Measurements from ENCODE around the gene COX17. TPM values are rescaled to one million over a fixed set of nuclear protein-coding genes. Genes with fewer than 3 reads are reported as not detected.

Gene COX17
- total and polyA plus RNA-seq, 9 of the 15 experiments (the other 6 are each of a cell fraction or from before 2014, with no cell fraction given): 29.1 to 167 (median 60.6) TPM

GRCh38 chr3:119664850-119665379 lies 12.3 kb downstream of the COX17 start (continued):
- TF ChIP-seq ZMIZ1 (IDR thresholded peaks at IDR 0.05; ENCODE audit: low read depth in 2 of 2, low read length in 2 of 2) (peak in 1 of 2 experiments; percentile 58; a peak in 1 of 4 replicates), POLR2H (tag; IDR thresholded peaks at IDR 0.05; ENCODE audit: low read depth) (peak; percentile 31; the same call in 1 of the 2 replicates), ZNF639 (CRISPR knock-in tag; conservative IDR thresholded peaks at IDR 0.05 in 1 of 2, IDR thresholded peaks at IDR 0.05 in 1 of 2) (no peak), ZEB2 (IDR thresholded peaks at IDR 0.05) (peak; percentile 44; the same call in 1 of the 2 replicates), CXXC5 (CRISPR knock-in tag; IDR thresholded peaks at IDR 0.05) (peak; percentile 33; the same call in 1 of the 2 replicates), L3MBTL2 (IDR thresholded peaks at IDR 0.05) (0 out of 2 replicates have a peak, but pooled peaks have one; percentile 30), DPF2 (IDR thresholded peaks at IDR 0.05) (0 out of 2 replicates have a peak, but pooled peaks have one; percentile 23), EHMT2 (IDR thresholded peaks at IDR 0.05) (peak; percentile 26; the same call in 1 of the 2 replicates), ZNF696 (CRISPR knock-in tag; conservative IDR thresholded peaks at IDR 0.05) (no peak), MEF2A (IDR thresholded peaks at IDR 0.05; ENCODE audit: control insufficient read depth, low read depth, low read length) (no peak)
